Coronary artery (tissue), 2 donors: Measurements from ENCODE around the gene ZC3H11A.

Experiments
- DNase-seq: peaks from one replicate; pipeline ENCODE4 v3.0.0-alpha.2; 2017; ENCODE audit warnings: low spot score
- H3K27ac ChIP-seq, 2 donors: fragments of 200-600 bp; sonication (generic); one replicate each; pipeline ENCODE4 v1.5.1; 2016 to 2019
- H3K4me3 ChIP-seq: fragments of 200-600 bp; sonication (generic); 2 replicates; pipeline ENCODE4 v1.5.1; 2016; ENCODE audit warnings: mild to moderate bottlenecking, moderate library complexity
- TF ChIP-seq, protein P1 (sequence below): fragments of 200-600 bp; sonication (generic); IDR thresholded peaks from one replicate; pipeline ENCODE4 v1.5.1; 2019; ENCODE audit warnings: antibody characterized with exemption

Gene ZC3H11A

DNA sequence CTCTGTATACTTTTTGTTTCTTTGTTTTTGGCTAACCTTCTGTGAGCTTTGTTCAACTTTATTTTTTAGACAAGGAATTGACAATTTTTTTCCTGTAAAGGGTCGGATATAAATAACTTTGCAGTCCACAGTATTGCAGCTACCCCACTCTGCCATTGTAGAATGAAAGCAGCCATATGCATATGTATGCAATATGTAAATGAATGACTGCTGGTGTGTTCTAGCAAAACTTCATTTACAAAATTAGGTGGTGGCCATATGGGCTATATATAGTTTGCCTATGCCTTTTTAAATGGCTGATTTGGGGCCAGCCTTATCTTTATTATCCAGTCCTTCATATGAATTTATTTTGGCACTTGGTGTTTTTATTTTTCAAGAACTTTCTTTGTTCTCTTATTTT, 48.0 kb downstream of the ZC3H11A start:
- no peak overlapping the region for H3K4me3 ChIP-seq
- DNase-seq: no peak
- H3K27ac ChIP-seq: no peak overlapping the region
- TF ChIP-seq, protein P1, sequence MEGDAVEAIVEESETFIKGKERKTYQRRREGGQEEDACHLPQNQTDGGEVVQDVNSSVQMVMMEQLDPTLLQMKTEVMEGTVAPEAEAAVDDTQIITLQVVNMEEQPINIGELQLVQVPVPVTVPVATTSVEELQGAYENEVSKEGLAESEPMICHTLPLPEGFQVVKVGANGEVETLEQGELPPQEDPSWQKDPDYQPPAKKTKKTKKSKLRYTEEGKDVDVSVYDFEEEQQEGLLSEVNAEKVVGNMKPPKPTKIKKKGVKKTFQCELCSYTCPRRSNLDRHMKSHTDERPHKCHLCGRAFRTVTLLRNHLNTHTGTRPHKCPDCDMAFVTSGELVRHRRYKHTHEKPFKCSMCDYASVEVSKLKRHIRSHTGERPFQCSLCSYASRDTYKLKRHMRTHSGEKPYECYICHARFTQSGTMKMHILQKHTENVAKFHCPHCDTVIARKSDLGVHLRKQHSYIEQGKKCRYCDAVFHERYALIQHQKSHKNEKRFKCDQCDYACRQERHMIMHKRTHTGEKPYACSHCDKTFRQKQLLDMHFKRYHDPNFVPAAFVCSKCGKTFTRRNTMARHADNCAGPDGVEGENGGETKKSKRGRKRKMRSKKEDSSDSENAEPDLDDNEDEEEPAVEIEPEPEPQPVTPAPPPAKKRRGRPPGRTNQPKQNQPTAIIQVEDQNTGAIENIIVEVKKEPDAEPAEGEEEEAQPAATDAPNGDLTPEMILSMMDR: no peak
